Mesendoderm (in vitro differentiated cells): Measurements from ENCODE around the gene AGO4.

ENCODE experiments used
- DNase-seq: peaks from one replicate; pipeline ENCODE4 v3.0.0; 2013
- H2AK5ac ChIP-seq: 2 replicates; pipeline ENCODE4 v1.6.1; 2013; ENCODE audit warnings: low read length, inconsistent platforms
- H2BK120ac ChIP-seq: 2 replicates; pipeline ENCODE4 v1.6.1; 2013; ENCODE audit warnings: low read depth, mild to moderate bottlenecking, low read length, moderate library complexity, mixed read lengths
- H2BK15ac ChIP-seq: replicated peaks from 2 replicates; pipeline ENCODE4 v1.6.1; 2013; ENCODE audit warnings: low read depth, mild to moderate bottlenecking, moderate library complexity
- H2BK5ac ChIP-seq: 2 replicates; pipeline ENCODE4 v1.6.1; 2013; ENCODE audit warnings: low read length, inconsistent platforms
- H3K18ac ChIP-seq: 2 replicates; pipeline ENCODE4 v1.6.1; 2013; ENCODE audit warnings: mild to moderate bottlenecking, low read length, mixed read lengths
- H3K23ac ChIP-seq: one replicate; pipeline ENCODE4 v1.6.1; 2013; ENCODE audit warnings: low read length
- H3K27ac ChIP-seq: 2 replicates; pipeline ENCODE4 v1.5.1; 2013; ENCODE audit warnings: low read depth, mild to moderate bottlenecking, inconsistent platforms, low read length, moderate library complexity
- H3K27me3 ChIP-seq: 2 replicates; pipeline ENCODE4 v1.6.1; 2013; ENCODE audit warnings: low read length, control low read depth, mild to moderate bottlenecking, inconsistent platforms; ENCODE audit not compliant: insufficient read depth, poor library complexity
- H3K36me3 ChIP-seq: 2 replicates; pipeline ENCODE4 v1.6.1; 2013; ENCODE audit warnings: low read length, inconsistent platforms; ENCODE audit not compliant: control insufficient read depth, insufficient read depth
- H3K4ac ChIP-seq: one replicate; pipeline ENCODE4 v1.6.1; 2013; ENCODE audit warnings: low read depth, mild to moderate bottlenecking, low read length, moderate library complexity
- H3K4me1 ChIP-seq: 2 replicates; pipeline ENCODE4 v1.6.1; 2013; ENCODE audit warnings: low read depth, low read length, inconsistent platforms; ENCODE audit not compliant: control insufficient read depth
- H3K4me2 ChIP-seq: 2 replicates; pipeline ENCODE4 v1.6.1; 2013; ENCODE audit warnings: low read length
- H3K4me3 ChIP-seq: 2 replicates; pipeline ENCODE4 v1.5.1; 2013; ENCODE audit warnings: mild to moderate bottlenecking, low read length
- H3K56ac ChIP-seq: one replicate; pipeline ENCODE4 v1.6.1; 2013; ENCODE audit warnings: low read length
- H3K79me1 ChIP-seq: 2 replicates; pipeline ENCODE4 v1.6.1; 2013; ENCODE audit warnings: low read length, inconsistent platforms
- H3K79me2 ChIP-seq: 2 replicates; pipeline ENCODE4 v1.6.1; 2013; ENCODE audit warnings: mild to moderate bottlenecking, low read length; ENCODE audit not compliant: control insufficient read depth, insufficient read depth
- H3K9ac ChIP-seq: 2 replicates; pipeline ENCODE4 v1.6.1; 2013; ENCODE audit warnings: low read length, inconsistent platforms
- H4K5ac ChIP-seq: one replicate; pipeline ENCODE4 v1.6.1; 2013; ENCODE audit warnings: low read length
- H4K8ac ChIP-seq: one replicate; pipeline ENCODE4 v1.6.1; 2013; ENCODE audit warnings: low read depth, mild to moderate bottlenecking, control low read depth, low read length, moderate library complexity
- WGBS: extraction: QIAGEN DNeasy Blood & Tissue Kit; methylation state at CpG from one replicate; pipeline ENCODE4 v1.1.7; 2013; ENCODE audit warnings: low lambda C conversion rate, missing lambda C conversion rate; ENCODE audit not compliant: insufficient coverage; ENCODE audit errors: extremely low coverage; 5-methylcytosine and 5-hydroxymethylcytosine counted together

Gene AGO4

GRCh38 chr1:35851132-35851869 is 43.5 kb downstream of the AGO4 start:
- Histone ChIP-seq H2BK15ac (no peak overlapping the region), H3K79me1 (no peaks in the 10 kb centered on the region), H3K27ac (no peak overlapping the region), H4K5ac (no peak overlapping the region), H3K4me1 (no peaks in the 10 kb centered on the region), H3K18ac (no peak overlapping the region), H3K79me2 (no peaks in the 10 kb centered on the region), H3K4me2 (no peak overlapping the region), H3K4me3 (no peak overlapping the region), H2BK5ac (no peak overlapping the region), H2AK5ac (no peak overlapping the region), H3K4ac (no peak overlapping the region), H3K56ac (no peak overlapping the region), H3K27me3 (no peaks in the 10 kb centered on the region), H3K9ac (no peak overlapping the region), H3K23ac (no peak overlapping the region), H4K8ac (no peak overlapping the region), H2BK120ac (no peak overlapping the region), H3K36me3 (no peaks in the 10 kb centered on the region)
- no CpG with 5 or more reads among the region's 3 CpGs for WGBS
- no peak for DNase-seq

- DNase-seq, result no peak
- no peak overlapping the region for H3K4me2 ChIP-seq
- H3K4ac ChIP-seq, result no peak overlapping the region
- H4K5ac ChIP-seq, result no peak overlapping the region
- H3K79me2 ChIP-seq, result no peaks in the 10 kb centered on the region
- H2BK5ac ChIP-seq, result no peak overlapping the region
- H3K23ac ChIP-seq, result no peak overlapping the region
- H3K4me1 ChIP-seq, result no peaks in the 10 kb centered on the region
- H3K4me3 ChIP-seq, result no peak overlapping the region
- no peaks in the 10 kb centered on the region for H3K36me3 ChIP-seq
- H2BK15ac ChIP-seq, result no peak overlapping the region
- no peak overlapping the region for H3K18ac ChIP-seq
- no peak overlapping the region for H3K9ac ChIP-seq
- H3K79me1 ChIP-seq, result no peaks in the 10 kb centered on the region
- H3K27ac ChIP-seq, result no peak overlapping the region
- H2BK120ac ChIP-seq, result no peak overlapping the region
- no peak overlapping the region for H3K56ac ChIP-seq
- no peaks in the 10 kb centered on the region for H3K27me3 ChIP-seq
- no CpG with 5 or more reads among the region's 2 CpGs for WGBS
- H2AK5ac ChIP-seq, result no peak overlapping the region
- no peak overlapping the region for H4K8ac ChIP-seq
These were observed 44.4 kb downstream of the AGO4 start for GRCh38 chr1:35852241-35852640.

- Histone ChIP-seq H3K79me2 (no peaks in the 10 kb centered on the region), H3K4me3 (no peak overlapping the region), H2BK120ac (no peak overlapping the region), H3K18ac (no peak overlapping the region), H3K4ac (no peak overlapping the region), H3K27ac (no peak overlapping the region), H3K56ac (no peak overlapping the region), H3K4me1 (no peaks in the 10 kb centered on the region), H2BK15ac (no peak overlapping the region), H3K27me3 (no peaks in the 10 kb centered on the region), H3K79me1 (no peaks in the 10 kb centered on the region), H3K9ac (no peak overlapping the region), H4K8ac (no peak overlapping the region), H3K4me2 (no peak overlapping the region), H2AK5ac (no peak overlapping the region), H3K36me3 (no peaks in the 10 kb centered on the region), H2BK5ac (no peak overlapping the region), H4K5ac (no peak overlapping the region), H3K23ac (no peak overlapping the region)
- WGBS, result no CpG with 5 or more reads among the region's 9 CpGs
- DNase-seq, result peak; percentile 22
These were observed 47.3 kb downstream of the AGO4 start for GRCh38 chr1:35854989-35855700.

GRCh38 chr1:35856964-35857363 is 49.1 kb downstream of the AGO4 start:
- no peak overlapping the region for H2BK15ac ChIP-seq
- H3K79me1 ChIP-seq, result no peaks in the 10 kb centered on the region
- no peak overlapping the region for H3K9ac ChIP-seq
- H3K18ac ChIP-seq, result no peak overlapping the region
- no peak overlapping the region for H3K27ac ChIP-seq
- H3K27me3 ChIP-seq, result no peaks in the 10 kb centered on the region
- H4K5ac ChIP-seq, result no peak overlapping the region
- no CpG with 5 or more reads among the region's 1 CpG for WGBS
- H3K4me2 ChIP-seq, result no peak overlapping the region
- no peak overlapping the region for H3K4ac ChIP-seq
- no peak overlapping the region for H4K8ac ChIP-seq
- H3K56ac ChIP-seq, result no peak overlapping the region
- no peaks in the 10 kb centered on the region for H3K36me3 ChIP-seq
- H2AK5ac ChIP-seq, result no peak overlapping the region
- H3K79me2 ChIP-seq, result no peaks in the 10 kb centered on the region
- H3K4me3 ChIP-seq, result no peak overlapping the region
- no peak for DNase-seq
- no peaks in the 10 kb centered on the region for H3K4me1 ChIP-seq
- H2BK120ac ChIP-seq, result no peak overlapping the region
- H2BK5ac ChIP-seq, result no peak overlapping the region
- no peak overlapping the region for H3K23ac ChIP-seq

GRCh38 chr1:35857830-35858229 is 50.0 kb downstream of the AGO4 start:
- Histone ChIP-seq H3K79me2 (no peaks in the 10 kb centered on the region), H4K5ac (no peak overlapping the region), H3K4me1 (no peaks in the 10 kb centered on the region), H3K4me3 (no peak overlapping the region), H2AK5ac (no peak overlapping the region), H2BK120ac (no peak overlapping the region), H3K79me1 (no peaks in the 10 kb centered on the region), H3K27me3 (no peaks in the 10 kb centered on the region), H3K27ac (no peak overlapping the region), H3K18ac (no peak overlapping the region), H2BK15ac (no peak overlapping the region), H4K8ac (no peak overlapping the region), H3K4me2 (no peak overlapping the region), H3K36me3 (no peaks in the 10 kb centered on the region), H3K9ac (no peak overlapping the region), H3K56ac (no peak overlapping the region), H2BK5ac (no peak overlapping the region), H3K4ac (no peak overlapping the region), H3K23ac (no peak overlapping the region)
- DNase-seq, result peak; percentile 47
